ENCODE measurements around the gene USP49. TPM values are rescaled to one million over a fixed set of nuclear protein-coding genes. Genes with fewer than 3 reads are reported as not detected.

USP49 gene
- total RNA-seq, 1 experiment from 2014 or later = 18.5 TPM

DNA sequence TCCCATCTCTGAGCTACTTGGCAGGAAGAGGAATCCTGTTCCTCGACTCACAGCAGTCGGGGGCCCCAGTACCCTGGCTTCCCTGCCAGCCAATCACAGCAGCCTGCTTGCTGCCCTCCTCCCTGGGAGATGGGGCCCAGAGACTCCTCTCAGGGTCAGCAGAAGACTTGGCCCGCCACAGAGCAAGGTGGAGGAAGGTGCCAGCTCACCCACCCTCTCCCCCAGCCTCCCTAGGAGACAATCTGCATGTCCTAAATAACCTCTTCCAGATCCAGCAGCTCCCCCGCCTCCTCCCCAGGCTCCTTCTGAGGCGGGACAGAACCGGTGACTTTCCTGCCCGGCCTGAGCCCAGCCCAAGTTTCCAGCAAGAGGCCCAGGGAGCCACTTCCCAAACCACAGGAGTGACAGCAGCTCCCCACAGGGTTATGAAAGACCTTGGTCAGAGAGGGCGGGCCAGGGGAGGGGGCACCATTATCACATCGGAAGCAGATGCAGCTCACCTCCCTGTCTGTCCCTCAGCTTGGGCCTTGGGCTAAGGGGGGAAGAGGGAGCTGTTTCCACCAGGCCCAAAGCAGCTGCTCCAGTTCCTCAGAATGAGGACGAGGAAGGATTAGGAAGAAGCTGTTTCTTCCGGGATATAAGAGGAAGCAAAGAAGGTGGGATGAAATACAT lies 44.1 kb upstream of the USP49 start:
- Mint-ChIP-seq H3K36me3 (ENCODE audit: insufficient read depth, unreplicated experiment) (peaks cover 34% of the 10 kb centered on the region), H3K9me3 (ENCODE audit: unreplicated experiment) (no peaks in the 10 kb centered on the region), H3K4me1 (ENCODE audit: low read depth, unreplicated experiment) (peaks cover 17% of the 10 kb centered on the region), H3K27me3 (ENCODE audit: insufficient read depth, unreplicated experiment) (no peaks in the 10 kb centered on the region), H3K4me3 (ENCODE audit: unreplicated experiment) (peak overlapping the region; percentile 80), H3K27ac (ENCODE audit: unreplicated experiment) (peak overlapping the region; percentile 86)
- CTCF ChIA-PET = interaction anchor here (0.6 to 4.0 kb wide), 5 partner anchors 18 to 153 kb away, joined by 3 to 18 read pairs (median 3); partner anchors contain the start of genes BYSL and MED20
- Histone ChIP-seq H3K4me1 (peaks cover 33% of the 10 kb centered on the region), H3K9me3 (no peaks in the 10 kb centered on the region), H3K4me3 (ENCODE audit: low read depth, low read length) (no peak overlapping the region), H3K36me3 (ENCODE audit: control insufficient read depth, insufficient read depth, low read length) (peaks cover 3% of the 10 kb centered on the region), H3K27me3 (replicated peaks; ENCODE audit: control insufficient read depth, insufficient read depth, low read length) (no peaks in the 10 kb centered on the region)
- TF ChIP-seq CTCF (IDR thresholded peaks at IDR 0.05; ENCODE audit: insufficient read depth in 1 of 2, low read depth in 1 of 2, low read length in 1 of 2, severe bottlenecking in 1 of 2, unreplicated experiment in 1 of 2) = no peak
- BruUV-seq (replicated peaks) = no TSS peak
- POLR2A ChIA-PET = interaction anchor here (0.5 to 1.3 kb wide), 4 partner anchors 18 to 142 kb away, joined by 3 to 12 read pairs (median 5); partner anchors contain the start of genes BYSL and MED20
- peak; percentile 18 to 46 for DNase-seq
- intact Hi-C loops (cut with micrococcal nuclease; ENCODE audit: unreplicated experiment) = loop anchor here (5.0 kb wide), 1 partner anchor 137 kb away; no protein-coding TSS in a partner anchor

- no peak overlapping the region for H3K4me3 ChIP-seq (ENCODE audit: low read depth, low read length)
- DNase-seq = no peak
- H3K9me3 ChIP-seq = no peaks in the 10 kb centered on the region
- peaks cover 37% of the 10 kb centered on the region for H3K36me3 Mint-ChIP-seq (ENCODE audit: insufficient read depth, unreplicated experiment)
- TF ChIP-seq CTCF (IDR thresholded peaks at IDR 0.05; ENCODE audit: insufficient read depth in 1 of 2, low read depth in 1 of 2, low read length in 1 of 2, severe bottlenecking in 1 of 2, unreplicated experiment in 1 of 2) = no peak
- BruUV-seq (replicated peaks) = no TSS peak
- H3K4me1 Mint-ChIP-seq (ENCODE audit: low read depth, unreplicated experiment) = peaks cover 17% of the 10 kb centered on the region
- peaks cover 33% of the 10 kb centered on the region for H3K4me1 ChIP-seq
- no peaks in the 10 kb centered on the region for H3K27me3 ChIP-seq (replicated peaks; ENCODE audit: control insufficient read depth, insufficient read depth, low read length)
- no peaks in the 10 kb centered on the region for H3K27me3 Mint-ChIP-seq (ENCODE audit: insufficient read depth, unreplicated experiment)
- H3K27ac Mint-ChIP-seq (ENCODE audit: unreplicated experiment) = peak overlapping the region; percentile 86
- H3K9me3 Mint-ChIP-seq (ENCODE audit: unreplicated experiment) = no peaks in the 10 kb centered on the region
- peaks cover 3% of the 10 kb centered on the region for H3K36me3 ChIP-seq (ENCODE audit: control insufficient read depth, insufficient read depth, low read length)
- intact Hi-C loops (cut with micrococcal nuclease; ENCODE audit: unreplicated experiment) = loop anchor here (5.0 kb wide), 1 partner anchor 136 kb away; no protein-coding TSS in a partner anchor
- ChIA-PET POLR2A (interaction anchor here (0.6 to 1.3 kb wide), 3 partner anchors 18 to 106 kb away, joined by 3 to 5 read pairs (median 5); partner anchors contain the start of genes BYSL and MED20), CTCF (interaction anchor here (0.9 to 4.0 kb wide), 3 partner anchors 18 to 152 kb away, joined by 3 to 18 read pairs (median 8); partner anchors contain the start of genes BYSL and MED20)
- H3K4me3 Mint-ChIP-seq (ENCODE audit: unreplicated experiment) = no peak overlapping the region
Observed at GRCh38 chr6:41938590-41939175, 43.5 kb upstream of the USP49 start.

GRCh38 chr6:41937861-41938574 lies 42.8 kb upstream of the USP49 start:
- Mint-ChIP-seq H3K9me3 (ENCODE audit: unreplicated experiment) (no peaks in the 10 kb centered on the region), H3K27me3 (ENCODE audit: insufficient read depth, unreplicated experiment) (no peaks in the 10 kb centered on the region), H3K27ac (ENCODE audit: unreplicated experiment) (no peak overlapping the region), H3K4me3 (ENCODE audit: unreplicated experiment) (no peak overlapping the region), H3K4me1 (ENCODE audit: low read depth, unreplicated experiment) (peaks cover 17% of the 10 kb centered on the region), H3K36me3 (ENCODE audit: insufficient read depth, unreplicated experiment) (peaks cover 41% of the 10 kb centered on the region)
- no peak overlapping the region for H3K4me3 ChIP-seq (ENCODE audit: low read depth, low read length)
- ChIA-PET CTCF (no interaction called here), POLR2A (interaction anchor here (0.6 kb wide), 1 partner anchor 42 kb away, joined by 5 read pairs; no protein-coding TSS in a partner anchor)
- no peak for TF ChIP-seq CTCF (IDR thresholded peaks at IDR 0.05; ENCODE audit: insufficient read depth in 1 of 2, low read depth in 1 of 2, low read length in 1 of 2, severe bottlenecking in 1 of 2, unreplicated experiment in 1 of 2)
- H3K27me3 ChIP-seq (replicated peaks; ENCODE audit: control insufficient read depth, insufficient read depth, low read length) = no peaks in the 10 kb centered on the region
- peaks cover 33% of the 10 kb centered on the region for H3K4me1 ChIP-seq
- peaks cover 3% of the 10 kb centered on the region for H3K36me3 ChIP-seq (ENCODE audit: control insufficient read depth, insufficient read depth, low read length)
- intact Hi-C loops (cut with micrococcal nuclease; ENCODE audit: unreplicated experiment) = loop anchor here (5.0 kb wide), 1 partner anchor 136 kb away; no protein-coding TSS in a partner anchor
- no peak for DNase-seq
- BruUV-seq (replicated peaks) = no TSS peak
- H3K9me3 ChIP-seq = no peaks in the 10 kb centered on the region

All from Caco-2 (cell line).